SK-N-SH (cell line): ENCODE data around the gene COL4A6.

Experiments
- ELF1 ChIP-seq: IDR thresholded peaks from 2 replicates; pipeline ENCODE4 v1.4.0; 2012
- TF ChIP-seq, protein P1 (sequence below): fragments of 200-600 bp; sonication (generic); IDR thresholded peaks from 2 replicates; pipeline ENCODE4 v1.6.1; 2017; ENCODE audit warnings: antibody characterized with exemption, mild to moderate bottlenecking, moderate library complexity

DNA sequence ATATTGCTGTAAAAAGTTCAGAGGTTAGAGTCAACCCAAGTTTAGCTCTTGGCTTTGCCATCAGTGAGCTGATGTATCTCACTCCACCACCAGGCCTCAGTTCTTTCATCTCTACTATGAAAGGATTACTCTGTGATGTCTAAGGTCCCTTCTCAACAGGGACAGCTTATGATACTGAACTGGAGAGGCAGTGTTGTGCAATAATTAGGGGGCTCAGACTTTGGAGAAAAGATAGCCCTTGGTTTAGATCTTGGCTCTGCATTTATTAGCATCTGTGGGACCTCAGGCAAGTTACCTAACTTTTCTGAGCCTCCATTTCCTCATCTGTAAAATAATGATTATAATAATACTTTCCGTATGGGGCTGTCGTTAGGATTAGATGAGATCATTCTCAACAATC is 89.0 kb downstream of the COL4A6 start:
- no peak for TF ChIP-seq ELF1
- TF ChIP-seq, protein P1, sequence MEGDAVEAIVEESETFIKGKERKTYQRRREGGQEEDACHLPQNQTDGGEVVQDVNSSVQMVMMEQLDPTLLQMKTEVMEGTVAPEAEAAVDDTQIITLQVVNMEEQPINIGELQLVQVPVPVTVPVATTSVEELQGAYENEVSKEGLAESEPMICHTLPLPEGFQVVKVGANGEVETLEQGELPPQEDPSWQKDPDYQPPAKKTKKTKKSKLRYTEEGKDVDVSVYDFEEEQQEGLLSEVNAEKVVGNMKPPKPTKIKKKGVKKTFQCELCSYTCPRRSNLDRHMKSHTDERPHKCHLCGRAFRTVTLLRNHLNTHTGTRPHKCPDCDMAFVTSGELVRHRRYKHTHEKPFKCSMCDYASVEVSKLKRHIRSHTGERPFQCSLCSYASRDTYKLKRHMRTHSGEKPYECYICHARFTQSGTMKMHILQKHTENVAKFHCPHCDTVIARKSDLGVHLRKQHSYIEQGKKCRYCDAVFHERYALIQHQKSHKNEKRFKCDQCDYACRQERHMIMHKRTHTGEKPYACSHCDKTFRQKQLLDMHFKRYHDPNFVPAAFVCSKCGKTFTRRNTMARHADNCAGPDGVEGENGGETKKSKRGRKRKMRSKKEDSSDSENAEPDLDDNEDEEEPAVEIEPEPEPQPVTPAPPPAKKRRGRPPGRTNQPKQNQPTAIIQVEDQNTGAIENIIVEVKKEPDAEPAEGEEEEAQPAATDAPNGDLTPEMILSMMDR: no peak
